ENCODE data around the gene CLCN1. TPM values are rescaled to one million over a fixed set of nuclear protein-coding genes. Genes with fewer than 3 reads are reported as not detected.

Gene CLCN1
- total and polyA plus RNA-seq, 2 of the 4 experiments (the other 2 are of a cell fraction) = not detected

- no peak overlapping the region for H3K56ac ChIP-seq (ENCODE audit: extremely low read depth, insufficient read depth, low read length)
- CTCF ChIA-PET = interaction anchor here (0.7 kb wide), 1 partner anchor 14 kb away, joined by 3 read pairs; no protein-coding TSS in a partner anchor
- H4K20me1 ChIP-seq (ENCODE audit: insufficient read depth, low read length) = peaks cover 9% of the 10 kb centered on the region; the same call in 1 of the 2 replicates
- no peak overlapping the region for H3K4me3 ChIP-seq (ENCODE audit: insufficient read depth, low read depth, low read length)
- no peak overlapping the region for H3K14ac ChIP-seq (replicated peaks; ENCODE audit: low read depth, low read length)
- no peak overlapping the region for H2AK5ac ChIP-seq (ENCODE audit: low read depth, low read length)
- peak overlapping the region; percentile 48 for H2AK9ac ChIP-seq (replicated peaks; ENCODE audit: low read depth, low read length, poor library complexity)
- dilution Hi-C loops (cut with HindIII; ENCODE audit: low sequenced_read_pairs, unreplicated experiment) (no loop called here), intact Hi-C loops (cut with micrococcal nuclease) (no loop called here), in situ Hi-C loops (cut with MboI; ENCODE audit: low sequenced_read_pairs) (no loop called here)
- ATAC-seq (ENCODE audit: low read depth) = no peak
- peaks cover 3% of the 10 kb centered on the region; the same call in 1 of the 2 replicates for H3K4me1 ChIP-seq (ENCODE audit: control insufficient read depth, insufficient read depth, low read length)
- no peak overlapping the region for H4K5ac ChIP-seq (ENCODE audit: low read depth, low read length)
- H3K9me1 ChIP-seq (ENCODE audit: insufficient read depth, low read length) = peaks cover 1% of the 10 kb centered on the region; the same call in 1 of the 2 replicates
- H3K18ac ChIP-seq (ENCODE audit: low read depth, low read length) = no peak overlapping the region
- POLR2A ChIA-PET (ENCODE audit: unreplicated experiment) = no interaction called here
- no peak overlapping the region for H3K27ac ChIP-seq (ENCODE audit: insufficient read depth, low read length)
- no peaks in the 10 kb centered on the region for H3K27me3 ChIP-seq (ENCODE audit: control insufficient read depth, insufficient read depth, low read length)
- no peak overlapping the region for H4K8ac ChIP-seq (ENCODE audit: low read depth in 2 of 2, low read length in 2 of 2)
- no peak overlapping the region for H3K4ac ChIP-seq (ENCODE audit: low read depth, low read length)
- H2AFZ ChIP-seq (replicated peaks; ENCODE audit: low read length, poor library complexity) = peak overlapping the region; percentile 66
- no peak overlapping the region for H3K23ac ChIP-seq (ENCODE audit: low read depth, low read length)
- H3K9me3 ChIP-seq (ENCODE audit: control insufficient read depth, insufficient read depth, low read length) = no peaks in the 10 kb centered on the region
- H4K91ac ChIP-seq (ENCODE audit: insufficient read depth, low read depth, low read length) = no peak overlapping the region; the same call in 1 of the 2 replicates
- no peak overlapping the region for H2BK20ac ChIP-seq (ENCODE audit: low read depth, low read length)
- H3K4me2 ChIP-seq (ENCODE audit: low read depth, low read length) = no peak overlapping the region
- no peak for TF ChIP-seq NFE2L2 (IDR thresholded peaks at IDR 0.05; ENCODE audit: low read depth, low read length)
- no peak for TF ChIP-seq FOS (IDR thresholded peaks at IDR 0.05; ENCODE audit: low read depth, low read length)
- no peak for TF ChIP-seq BHLHE40 (IDR thresholded peaks at IDR 0.05; ENCODE audit: low read depth, low read length)
- TF ChIP-seq MXI1 (IDR thresholded peaks at IDR 0.05; ENCODE audit: borderline replicate concordance, low read depth, low read length) = no peak
- DNase-seq = no peak
- 100% methylated on average over 1 of the region's 3 CpGs; no CpG with 5 or more reads in 1 of the 2 experiments for WGBS, 2 experiments (ENCODE audit: extremely low coverage in 2 of 2, insufficient read length in 1 of 2)
- no peak overlapping the region for H3K9ac ChIP-seq (ENCODE audit: low read depth, low read length)
- BruUV-seq (replicated peaks) = no TSS peak
- no peak overlapping the region for H2BK15ac ChIP-seq (ENCODE audit: low read depth, low read length)
- H3K79me1 ChIP-seq (ENCODE audit: low read depth in 1 of 2, low read length in 2 of 2) = peaks cover under 1 to 14% of the 10 kb centered on the region in 2 experiments; a peak in 2 of 4 replicates
- H3K36me3 ChIP-seq (ENCODE audit: control insufficient read depth, insufficient read depth, low read length) = no peaks in the 10 kb centered on the region; the same call in 1 of the 2 replicates
- no peak overlapping the region for H2BK5ac ChIP-seq (ENCODE audit: low read depth, low read length, poor library complexity, severe bottlenecking)
- no peak overlapping the region for H2BK120ac ChIP-seq (ENCODE audit: low read depth, low read length)
These were observed 30.5 kb upstream of the CLCN1 start for GRCh38 chr7:143285470-143285778.

Data from IMR-90 (cell line).